Renal cortical epithelial cell (primary cell): ENCODE results near the gene GCN1. TPM values are rescaled to one million over a fixed set of nuclear protein-coding genes. Genes with fewer than 3 reads are reported as not detected.
A peak's percentile ranks its signal among the peaks of the same experiment; 100 is the strongest.

ENCODE experiments used
- DNase-seq: peaks from one replicate; pipeline ENCODE4 v3.0.0-alpha.2; 2011; ENCODE audit warnings: low read depth
- total RNA-seq: library from RNA; depleted of rRNA; stranded (reverse); fragments of >200 nt; gene quantifications from 2 replicates; pipeline ENCODE4 v1.2.3, GENCODE V29; 2014

Gene GCN1
- total RNA-seq, 1 donor from 2014 or later = 216 TPM

DNA sequence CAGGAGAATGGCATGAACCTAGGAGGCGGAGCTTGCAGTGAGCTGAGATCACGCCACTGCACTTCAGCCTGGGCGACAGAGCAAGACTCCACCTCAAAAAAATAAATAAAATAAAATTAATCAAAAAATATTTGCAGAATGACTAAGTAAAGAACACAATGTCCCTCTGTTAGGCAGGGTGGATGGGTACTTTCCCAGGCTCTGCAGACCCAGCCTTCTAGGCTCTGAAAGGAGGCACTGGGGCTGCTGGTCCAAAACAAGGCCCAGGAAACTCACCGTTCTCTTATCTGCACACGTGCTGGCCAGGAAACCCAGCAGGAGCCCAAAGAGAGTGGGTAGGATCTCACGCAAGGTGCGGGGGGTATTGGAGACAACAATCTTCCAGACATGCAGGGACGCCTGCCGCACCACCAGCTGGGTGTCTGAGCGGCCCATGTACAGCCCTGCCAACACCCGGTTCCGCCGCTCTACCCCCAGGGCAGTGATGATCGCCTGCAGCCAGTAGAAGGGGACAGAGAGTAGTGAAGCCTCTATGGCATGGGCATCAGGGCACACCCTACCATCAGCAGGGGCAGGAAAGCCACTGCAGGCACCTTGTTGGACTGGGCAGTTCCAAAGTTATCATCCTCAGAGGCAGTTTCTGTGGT lies 52.2 kb downstream of the GCN1 start:
- DNase-seq = no peak

DNA sequence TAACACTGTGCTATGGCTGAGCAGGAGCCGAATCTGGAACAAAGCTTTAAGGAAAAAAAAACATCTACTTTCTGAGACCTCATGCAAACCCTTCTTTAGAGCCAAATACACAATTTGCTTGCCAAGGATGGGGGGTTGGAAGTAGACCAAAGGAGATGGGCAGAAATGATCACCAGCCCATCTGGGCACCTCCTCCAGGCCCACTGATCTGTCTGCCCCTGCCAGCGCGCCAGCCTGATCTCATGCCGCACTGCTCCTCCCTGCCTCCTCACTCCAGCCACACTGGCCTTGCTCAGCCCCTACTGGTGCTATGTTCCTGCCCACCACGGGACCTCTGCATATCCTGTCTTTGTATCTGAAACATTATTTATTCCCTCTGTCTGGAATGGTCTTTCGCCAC lies 53.2 kb downstream of the GCN1 start:
- no peak for DNase-seq

DNA sequence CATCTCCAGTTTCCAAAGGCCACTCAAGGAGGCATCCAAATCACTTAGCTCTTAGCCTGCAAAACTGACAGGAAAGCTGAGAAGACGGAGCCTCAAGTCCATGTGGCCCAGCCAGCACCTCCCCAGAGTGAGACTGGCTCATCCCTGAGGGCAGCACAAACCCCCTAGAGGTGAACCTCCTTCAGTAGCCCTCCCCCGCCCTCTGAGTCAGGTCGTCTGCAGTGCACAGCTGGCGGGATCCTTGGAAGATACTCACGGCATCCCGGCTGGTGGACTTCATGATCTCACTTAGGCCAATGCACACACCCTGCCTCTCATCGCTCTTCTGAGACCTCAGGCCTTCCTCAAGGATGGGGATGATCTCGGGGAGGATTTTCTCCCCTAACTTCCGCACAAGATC lies 53.9 kb downstream of the GCN1 start:
- DNase-seq = no peak

DNA sequence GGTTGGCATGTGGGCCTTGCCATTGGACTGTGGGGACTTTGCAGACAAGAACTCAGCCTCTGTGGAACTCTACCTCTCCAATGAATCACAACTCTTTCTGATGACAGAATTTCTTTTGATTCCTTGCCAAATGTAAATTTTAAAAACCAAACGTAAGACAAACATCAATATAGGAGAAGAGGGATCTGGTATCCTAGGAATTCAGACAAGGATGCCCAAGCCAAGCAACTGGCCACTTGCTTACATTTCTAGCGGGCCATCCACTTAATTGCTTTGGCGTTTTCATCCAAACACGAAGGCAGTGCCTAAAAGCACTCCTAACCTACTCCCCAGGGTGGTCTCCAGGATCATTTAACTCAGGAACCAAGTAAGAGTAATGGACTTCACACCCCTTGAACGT lies 54.6 kb downstream of the GCN1 start:
- DNase-seq = no peak

DNA sequence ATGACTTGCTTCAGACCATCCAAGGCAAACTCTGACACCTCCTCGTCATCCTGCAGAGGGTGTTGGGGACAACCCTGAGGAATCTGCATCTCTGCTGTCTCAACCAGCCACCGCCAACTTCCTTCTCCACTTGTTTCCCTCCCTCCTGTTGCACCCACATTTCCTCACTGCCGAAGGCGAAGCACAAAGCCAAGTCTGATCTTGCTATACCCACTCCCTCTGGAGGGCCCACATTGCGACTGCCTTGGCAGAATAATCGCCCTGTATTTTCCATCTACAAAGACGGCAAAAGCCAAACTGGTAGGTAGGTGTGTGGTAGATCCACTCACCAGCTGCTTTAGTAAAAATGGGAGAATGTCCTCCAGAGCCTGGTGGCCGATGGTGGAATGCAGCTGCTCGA lies 56.1 kb downstream of the GCN1 start:
- no peak for DNase-seq

DNA sequence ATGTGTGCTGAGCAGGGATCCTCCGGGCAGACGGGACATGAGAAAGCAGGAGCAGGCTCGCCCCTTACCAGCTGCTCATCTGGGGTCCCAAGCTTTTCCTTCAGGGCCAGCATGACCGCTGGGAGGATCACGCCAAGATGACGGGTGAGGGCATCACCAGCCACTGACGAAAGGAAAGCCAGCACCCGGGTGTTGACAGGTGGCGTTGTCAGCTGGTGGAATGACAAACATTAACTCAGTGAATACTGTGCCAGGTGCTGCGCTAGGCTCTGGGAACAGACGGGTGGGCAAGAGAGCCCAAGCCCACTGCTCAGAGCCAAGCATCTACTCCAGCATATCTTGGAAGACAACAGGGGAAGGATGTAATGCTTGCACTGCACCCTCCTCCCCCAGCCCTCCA lies 56.7 kb downstream of the GCN1 start:
- no peak for DNase-seq

DNA sequence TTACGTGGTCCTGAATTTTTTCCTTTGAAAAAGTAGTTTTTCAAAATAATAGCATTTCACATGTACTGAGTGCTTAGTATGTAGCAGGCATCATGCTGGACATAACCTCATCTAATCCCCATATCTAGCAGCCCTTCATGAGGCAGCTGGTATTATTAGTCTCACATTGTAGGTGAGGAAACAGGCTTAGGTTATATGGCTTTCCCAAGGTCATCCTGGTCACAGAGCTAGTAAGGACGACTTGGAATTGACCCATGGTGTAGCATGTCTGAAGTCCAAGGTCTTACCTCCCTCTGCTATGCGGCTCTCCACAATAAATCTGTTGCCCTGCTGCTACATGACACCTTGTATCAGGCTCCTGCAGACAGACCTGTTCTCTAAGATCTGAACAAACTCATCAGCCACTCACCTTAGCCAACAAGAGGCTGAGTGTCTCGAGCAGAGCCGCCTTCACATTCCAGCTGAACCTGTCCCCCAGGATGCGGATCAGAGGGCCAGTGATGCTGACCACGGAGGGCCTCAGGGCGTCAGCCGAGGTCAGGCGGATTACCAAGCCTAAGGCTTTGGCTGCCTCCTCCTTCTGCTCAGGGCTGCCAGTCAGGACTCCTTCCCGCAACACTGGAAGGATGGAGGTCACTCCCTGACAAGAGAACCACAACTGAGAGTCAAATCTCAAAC lies 58.3 kb downstream of the GCN1 start:
- DNase-seq = no peak

DNA sequence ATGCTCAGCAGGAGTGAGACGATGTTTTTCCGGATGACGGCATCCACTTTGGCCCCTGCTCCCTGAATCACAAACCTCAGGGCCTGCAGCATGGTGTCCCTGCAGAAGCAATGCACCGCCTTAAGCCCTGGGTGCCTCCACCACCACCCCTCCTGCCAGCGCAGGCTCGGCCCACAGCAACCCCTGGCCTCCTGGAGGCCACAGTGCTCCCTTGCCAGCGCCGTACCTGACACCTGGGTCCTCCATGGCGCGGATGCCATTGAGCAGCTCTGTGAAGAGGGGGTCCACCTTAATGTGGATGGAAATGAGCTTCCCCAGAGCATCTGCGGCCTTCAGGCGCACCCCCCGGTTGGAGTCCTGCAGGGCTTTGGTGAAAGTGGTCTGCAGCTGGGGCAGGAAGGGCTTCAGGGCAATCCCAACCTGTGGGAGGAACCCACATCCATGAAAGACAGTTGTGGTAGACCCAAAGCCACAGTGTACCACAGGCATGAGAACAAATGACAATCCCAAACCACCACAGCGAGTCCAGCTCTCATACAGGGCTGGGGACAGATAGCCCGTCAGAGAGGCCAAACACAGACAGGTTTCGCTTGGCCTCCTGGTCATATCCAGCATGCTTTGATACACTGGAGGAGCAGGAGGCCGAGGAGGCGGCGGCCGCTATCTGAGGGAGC lies 60.1 kb downstream of the GCN1 start:
- DNase-seq = no peak

DNA sequence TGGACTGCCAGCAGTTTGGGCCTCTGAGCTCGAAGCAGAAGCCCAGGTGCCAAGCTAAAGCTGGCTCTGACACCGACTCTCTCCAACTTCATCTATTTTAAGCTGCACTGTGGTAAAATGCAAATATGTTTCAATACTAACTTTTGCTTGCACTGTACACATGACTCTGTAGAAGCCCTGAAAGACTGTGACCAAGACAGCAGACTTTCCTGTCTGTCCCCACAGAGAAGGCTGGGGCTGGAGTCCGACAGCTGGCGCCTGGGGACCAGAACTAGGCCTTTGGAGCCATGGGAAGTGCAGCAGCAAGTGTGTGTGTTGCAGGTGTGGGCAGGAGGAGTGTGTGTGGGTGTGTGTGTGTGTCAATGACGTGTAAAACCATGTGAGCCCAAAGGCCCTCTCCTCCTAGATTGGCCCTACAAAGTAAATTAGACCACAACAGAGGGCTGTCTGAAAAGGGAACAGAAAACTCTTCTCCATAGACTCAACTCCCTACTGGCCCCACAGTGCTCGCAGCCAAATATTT lies 61.6 kb downstream of the GCN1 start:
- no peak for DNase-seq

DNA sequence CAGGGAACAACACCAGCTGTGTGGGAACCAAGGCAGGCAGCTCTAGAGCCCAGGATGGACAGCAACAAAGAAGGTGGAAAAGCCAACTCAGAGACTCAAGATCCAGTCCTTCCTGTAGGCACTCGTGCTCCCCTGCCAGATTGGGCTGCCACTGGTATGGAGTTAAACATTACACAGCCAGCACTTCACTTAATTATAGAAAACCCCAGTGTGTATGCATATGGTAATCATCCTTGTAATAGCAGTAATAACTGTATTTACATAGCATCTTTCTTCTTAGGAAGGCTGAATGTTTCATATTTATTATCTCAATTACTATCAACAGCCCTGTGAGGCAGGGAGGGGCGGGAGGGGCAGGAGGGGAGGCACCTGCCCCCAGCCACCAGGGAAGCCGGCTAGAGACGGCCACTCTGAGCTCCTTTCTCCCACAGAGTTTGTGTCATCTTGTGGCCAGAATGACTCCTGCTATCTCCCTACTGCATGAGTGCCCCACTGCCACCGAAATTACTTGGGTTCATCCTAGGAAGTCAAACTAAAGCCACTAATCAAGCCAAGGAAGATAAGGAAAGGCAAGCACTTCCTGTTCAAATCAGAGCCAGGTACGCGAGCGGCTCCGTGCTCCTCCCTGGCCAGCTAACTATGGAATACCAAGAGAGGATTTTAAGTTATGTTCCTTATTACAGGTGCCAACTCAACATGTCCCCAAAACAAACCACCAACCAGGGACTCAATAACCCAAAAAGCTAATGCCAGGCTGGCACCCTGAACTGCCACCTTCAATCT lies 62.3 kb downstream of the GCN1 start:
- no peak for DNase-seq

DNA sequence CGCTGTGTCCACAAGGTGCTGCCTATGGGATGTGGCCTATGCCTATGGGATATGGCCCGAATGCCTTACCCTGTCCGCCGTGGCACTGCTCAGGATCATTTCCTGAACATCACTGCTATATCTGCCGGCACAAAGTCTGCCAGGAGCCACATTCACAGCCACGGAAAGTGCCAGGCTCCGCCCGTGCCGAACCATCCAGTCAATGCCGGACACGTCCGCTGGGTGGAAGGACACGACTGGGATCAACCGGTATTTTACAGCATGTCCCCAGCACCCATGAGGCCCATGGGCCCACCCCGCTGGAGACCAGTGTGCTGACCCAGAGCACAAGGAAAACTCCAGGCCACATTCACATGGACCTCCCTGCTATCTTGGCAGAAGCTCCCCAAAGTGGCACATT lies 63.4 kb downstream of the GCN1 start:
- DNase-seq = no peak

DNA sequence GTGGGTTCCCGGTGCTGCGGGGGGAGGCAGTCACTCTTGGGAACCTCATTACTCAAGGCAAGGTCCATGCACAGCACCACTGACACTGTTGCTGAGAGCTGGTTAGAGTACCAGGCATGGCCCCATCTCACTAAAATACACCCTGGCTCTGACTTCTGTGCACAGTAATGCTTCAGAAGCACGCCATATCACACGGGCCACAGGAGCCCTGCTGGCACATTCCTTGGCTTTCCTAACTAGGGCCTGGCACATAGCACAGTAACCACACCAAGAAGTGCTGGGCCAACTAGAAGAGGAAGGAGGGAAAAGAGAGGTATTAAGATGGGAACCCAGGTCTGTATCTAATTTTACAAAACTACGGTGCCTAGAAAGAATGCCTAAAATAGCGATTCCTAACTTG lies 64.5 kb downstream of the GCN1 start:
- no peak for DNase-seq

DNA sequence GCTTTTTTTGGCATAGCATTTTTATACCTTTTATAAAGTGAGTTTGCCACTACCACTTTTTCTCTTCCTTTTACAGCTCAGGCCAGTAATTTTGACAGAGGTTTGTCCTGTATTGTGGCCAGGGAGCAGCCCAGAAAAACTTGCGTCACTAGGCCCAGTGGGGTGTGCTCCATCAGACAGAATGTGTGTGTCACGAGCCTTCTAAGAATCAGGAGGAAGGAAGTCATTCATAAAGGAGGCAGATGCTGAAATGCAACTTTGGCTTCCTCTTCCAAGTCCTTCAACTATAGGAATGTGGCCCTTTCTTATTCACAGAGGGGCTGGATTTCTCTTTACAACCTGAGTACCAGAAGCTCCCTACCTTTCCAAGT lies 67.9 kb downstream of the GCN1 start:
- DNase-seq = no peak

DNA sequence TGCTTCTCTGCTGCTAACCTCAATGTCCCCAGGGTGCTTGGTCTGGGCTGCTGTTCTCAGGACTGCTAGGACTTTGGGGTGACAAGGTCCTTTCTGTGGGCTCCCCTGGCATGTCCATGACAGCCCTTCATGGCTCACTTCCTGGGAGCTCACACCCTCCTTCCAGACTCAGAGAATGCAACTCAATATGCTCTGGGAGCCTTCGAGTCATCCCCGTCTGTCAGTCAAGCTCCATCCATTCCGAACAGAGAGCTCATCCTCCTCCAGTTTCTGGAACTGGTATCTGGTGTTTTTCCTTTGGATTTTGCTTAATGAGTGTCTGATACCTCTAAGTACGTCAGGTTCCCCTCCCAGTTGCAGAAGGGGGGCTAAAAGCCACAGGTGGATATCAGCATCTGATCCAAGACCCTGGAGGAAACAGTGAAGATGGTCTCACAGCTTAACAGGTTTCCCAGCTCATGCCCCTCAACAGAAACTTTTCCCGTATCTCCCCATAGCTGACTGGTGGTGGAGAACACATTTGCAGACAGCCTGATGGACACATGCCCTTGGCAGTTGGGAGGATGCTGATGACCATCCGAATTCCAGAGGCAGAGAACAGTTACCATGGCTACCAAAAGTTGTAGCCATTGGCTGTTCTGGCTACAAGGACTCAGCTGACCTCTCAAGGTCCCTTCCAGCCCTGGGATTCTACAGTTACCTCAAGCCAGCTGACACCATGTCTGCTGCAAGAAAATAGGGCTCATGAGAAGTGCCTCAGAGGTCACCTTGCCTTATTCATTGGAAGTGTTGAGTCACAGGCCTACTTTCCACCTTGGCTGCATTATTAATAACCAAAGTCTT lies 68.5 kb downstream of the GCN1 start:
- no peak for DNase-seq

DNA sequence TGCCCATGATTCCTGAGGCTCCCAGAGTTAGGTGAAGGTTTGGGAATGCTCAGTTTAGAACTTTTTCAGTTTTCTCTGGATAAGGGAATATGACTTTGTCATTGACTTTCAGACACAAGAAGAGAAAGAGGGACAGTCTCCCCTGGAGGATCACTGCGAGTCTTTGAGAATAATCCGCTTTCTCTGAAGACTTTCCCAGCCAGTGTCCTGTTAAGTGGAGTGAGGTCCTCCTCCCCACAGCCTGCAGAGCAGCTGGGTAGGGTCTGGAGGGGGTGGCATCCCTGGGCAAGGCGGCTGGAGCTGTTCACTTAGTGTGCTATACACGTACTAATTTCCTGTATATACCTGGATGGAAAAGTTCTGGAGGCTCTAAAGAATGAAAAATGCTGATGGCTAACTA lies 69.5 kb downstream of the GCN1 start:
- DNase-seq = no peak

DNA sequence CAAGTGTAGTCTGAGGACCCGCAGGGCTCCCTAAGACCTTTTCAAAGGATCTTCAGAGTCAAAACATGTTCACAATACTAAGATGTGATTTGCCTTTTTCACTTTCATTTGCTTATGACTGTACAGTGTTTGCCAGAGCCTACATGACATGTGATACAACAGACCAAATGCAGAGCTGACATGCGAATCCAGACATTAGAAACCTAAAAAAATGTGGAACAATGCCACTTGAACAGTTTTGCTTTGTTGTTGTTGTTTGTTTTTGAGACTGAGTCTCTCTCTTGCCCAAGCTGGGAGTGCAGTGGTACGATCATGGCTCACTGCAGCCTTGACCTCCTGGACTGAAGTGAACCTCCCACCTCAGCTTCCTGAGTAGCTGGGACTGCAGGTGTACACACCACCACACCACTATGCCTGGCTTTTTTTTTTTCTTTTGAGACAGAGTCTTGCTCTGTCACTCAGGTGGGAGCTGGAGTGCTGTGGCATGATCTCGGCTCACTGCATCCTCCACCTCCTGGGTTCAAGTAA lies 72.7 kb downstream of the GCN1 start:
- no peak for DNase-seq

DNA sequence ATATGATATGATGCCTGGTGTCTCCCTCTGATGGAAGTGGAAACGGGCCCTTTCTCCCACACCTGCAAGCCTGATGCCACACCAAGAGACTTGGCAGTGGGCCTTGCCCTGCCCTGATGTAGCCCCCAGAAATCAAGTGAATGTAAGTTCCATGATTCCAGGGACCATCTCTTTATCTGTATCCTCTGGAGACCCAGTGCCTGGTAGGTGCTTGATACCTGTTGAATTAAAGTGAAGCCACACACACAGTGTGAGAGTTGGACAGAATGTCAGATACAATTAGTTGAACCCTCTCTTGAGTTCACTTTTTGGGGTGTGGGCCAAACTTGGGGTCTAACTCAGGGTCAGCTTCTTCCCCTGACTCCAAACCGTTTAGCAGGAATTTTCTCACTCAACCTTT lies 73.2 kb downstream of the GCN1 start:
- no peak for DNase-seq

DNA sequence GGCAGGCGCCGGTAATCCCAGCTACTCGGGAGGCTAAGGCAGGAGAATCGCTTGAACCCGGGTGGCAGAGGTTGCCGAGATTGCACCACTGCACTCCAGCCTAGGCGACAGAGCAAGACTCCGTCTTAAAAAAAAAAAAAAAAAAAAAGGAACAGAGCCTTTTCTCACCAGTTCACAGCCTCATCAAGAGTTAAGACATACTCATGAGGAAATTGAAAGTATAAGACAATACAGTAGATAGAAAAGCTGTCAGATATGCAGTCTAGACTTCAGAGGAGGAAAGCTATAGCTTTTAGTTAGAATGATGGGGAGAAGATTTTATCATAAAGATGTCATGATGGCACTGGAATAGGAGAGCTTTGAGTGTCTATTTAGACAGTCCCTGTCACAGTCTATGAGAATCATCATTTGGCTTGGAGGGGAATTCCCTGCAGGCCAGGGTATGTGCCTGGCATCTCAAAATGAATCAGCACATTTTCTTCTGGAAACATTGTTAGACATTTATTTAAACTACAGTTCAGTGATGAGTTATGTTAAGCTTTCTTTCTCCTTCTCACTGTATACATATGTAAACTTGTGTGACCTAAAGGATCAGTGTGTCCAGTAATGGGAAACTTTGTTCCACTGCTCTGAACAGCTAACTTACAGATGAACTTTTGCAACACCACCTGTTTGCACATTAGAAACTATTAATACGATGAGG lies 75.1 kb downstream of the GCN1 start:
- no peak for DNase-seq

DNA sequence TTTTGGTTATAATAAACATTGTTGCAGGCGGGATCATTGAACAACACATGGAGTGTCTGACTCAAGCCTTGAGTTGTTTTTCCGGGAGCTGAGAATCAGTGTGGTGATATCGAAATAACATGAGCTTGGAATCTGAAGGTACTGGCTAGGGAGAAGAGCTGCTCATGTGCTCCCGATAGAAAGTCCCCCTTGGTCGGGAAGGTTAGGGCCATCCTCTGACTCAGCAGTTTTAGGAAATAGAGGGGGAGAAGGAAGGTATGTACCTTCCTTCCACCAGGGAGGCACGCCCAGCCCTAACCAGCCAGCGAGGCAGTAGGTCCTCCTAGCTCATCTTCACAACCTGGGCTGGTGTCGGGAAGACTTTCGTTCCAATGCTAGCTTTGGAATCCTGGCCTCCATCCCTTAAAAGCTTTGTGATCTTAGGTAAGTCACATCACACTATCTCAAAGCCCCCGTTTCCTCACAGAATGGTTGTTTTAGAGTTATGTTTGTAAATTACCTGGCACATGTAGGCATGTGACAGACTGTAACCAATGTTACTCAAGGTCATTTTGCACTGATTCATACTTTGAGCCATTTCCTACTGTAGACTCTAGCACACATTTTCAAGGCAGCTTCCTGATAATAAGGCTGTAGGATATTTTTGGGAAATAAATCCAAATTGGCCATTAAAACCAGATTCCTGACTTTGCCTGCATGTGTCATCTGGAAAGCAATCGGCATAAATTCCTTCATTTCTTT lies 76.0 kb downstream of the GCN1 start:
- DNase-seq = peak; percentile 57

DNA sequence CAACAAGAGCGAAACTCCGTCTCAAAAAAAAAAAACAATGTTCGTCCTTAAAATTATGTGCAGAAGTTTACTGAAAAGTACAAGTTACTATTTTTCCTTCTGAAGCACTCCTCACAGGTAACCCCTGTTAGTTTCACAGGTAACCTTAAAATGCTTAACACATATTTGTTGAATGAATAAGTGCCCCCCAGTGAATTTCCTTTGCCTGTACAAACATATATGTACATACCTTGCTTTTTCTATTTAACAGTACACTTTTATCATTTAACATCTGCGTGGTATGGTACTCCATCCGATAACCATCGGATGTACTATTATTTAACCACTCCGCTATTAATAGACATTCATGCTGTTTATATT lies 76.6 kb downstream of the GCN1 start:
- no peak for DNase-seq
